Esophagus (tissue), 2 donors: ENCODE data around the gene TMEM120B. TPM values are rescaled to one million over a fixed set of nuclear protein-coding genes. Genes with fewer than 3 reads are reported as not detected.
"Not testable (repeated sequence)": the region's sequence is repeated elsewhere in the genome, so short reads cannot be mapped to it uniquely, and the experiment has no call there.

Source experiments
- H3K27ac ChIP-seq, 2 donors: one replicate each; pipeline ENCODE4 v1.5.1; 2013; ENCODE audit warnings: low read depth in 2 of 2, mild to moderate bottlenecking in 2 of 2, inconsistent platforms in 1 of 2, low read length in 1 of 2, moderate library complexity in 1 of 2
- H3K27me3 ChIP-seq, 2 donors: one replicate each; pipeline ENCODE4 v1.6.1; 2013; ENCODE audit warnings: low read length in 2 of 2, control low read depth in 1 of 2, mild to moderate bottlenecking in 1 of 2; ENCODE audit not compliant: insufficient read depth in 2 of 2, control insufficient read depth in 1 of 2
- H3K36me3 ChIP-seq, 2 donors: one replicate each; pipeline ENCODE4 v1.6.1; 2013; ENCODE audit warnings: low read length in 1 of 2; ENCODE audit not compliant: control insufficient read depth in 2 of 2, insufficient read depth in 2 of 2
- H3K4me1 ChIP-seq, 2 donors: one replicate each; pipeline ENCODE4 v1.6.1; 2013; ENCODE audit warnings: low read length in 1 of 2; ENCODE audit not compliant: control insufficient read depth in 2 of 2, insufficient read depth in 2 of 2
- H3K4me3 ChIP-seq, 2 donors: one replicate each; pipeline ENCODE4 v1.5.1; 2013; ENCODE audit warnings: low read length in 2 of 2, mild to moderate bottlenecking in 2 of 2, low read depth in 1 of 2, moderate library complexity in 1 of 2
- H3K9me3 ChIP-seq, 2 donors: one replicate each; pipeline ENCODE4 v1.6.1; 2013; ENCODE audit warnings: mild to moderate bottlenecking in 2 of 2, low read depth in 1 of 2, low read length in 1 of 2, moderate library complexity in 1 of 2; ENCODE audit not compliant: control insufficient read depth in 2 of 2, insufficient read depth in 1 of 2
- WGBS, 2 donors: extraction: QIAGEN DNeasy Blood & Tissue Kit; methylation state at CpG; one replicate each; pipeline ENCODE4 v1.1.7; 2013; 5-methylcytosine and 5-hydroxymethylcytosine counted together
- polyA plus RNA-seq, 2 donors: library from polyadenylated mRNA; stranded (reverse); fragments of 200-250 nt; gene quantifications; one replicate each; pipeline ENCODE4 v1.2.3, GENCODE V29; 2013
- donor health status: healthy with polysubstance abuse.
- donor health status: Bipolar disorder and iron deficiency.

Gene TMEM120B
- polyA plus RNA-seq, 2 donors = 1.9 to 5.1 TPM

- WGBS, 2 donors = 69 to 75% methylated on average over 7 of the region's 7 CpGs
Measured at GRCh38 chr12:121708313-121709063, 4.1 kb upstream of the TMEM120B start.

GRCh38 chr12:121709064-121709424 is 3.5 kb upstream of the TMEM120B start:
- not testable (repeated sequence) for H3K4me3 ChIP-seq, H3K9me3 ChIP-seq, H3K36me3 ChIP-seq, H3K27me3 ChIP-seq, H3K27ac ChIP-seq, H3K4me1 ChIP-seq
- WGBS, 2 donors = 83 to 85% methylated on average over 8 of the region's 8 CpGs

More at GRCh38 chr12:121708313-121709063, 4.1 kb upstream of the TMEM120B start:
- H3K27ac ChIP-seq = no peak overlapping the region
- H3K27me3 ChIP-seq = no peaks in the 10 kb centered on the region
- H3K4me3 ChIP-seq = no peak overlapping the region
- no peaks in the 10 kb centered on the region for H3K9me3 ChIP-seq
- no peaks in the 10 kb centered on the region for H3K36me3 ChIP-seq
- peaks cover 4 to 7% of the 10 kb centered on the region in 2 donors for H3K4me1 ChIP-seq

- Histone ChIP-seq H3K27ac (peak overlapping the region in 1 of 2 donors; percentile 21), H3K9me3 (no peaks in the 10 kb centered on the region), H3K27me3 (no peaks in the 10 kb centered on the region), H3K36me3 (no peaks in the 10 kb centered on the region), H3K4me3 (no peak overlapping the region), H3K4me1 (peaks cover 6 to 8% of the 10 kb centered on the region in 2 donors)
- whole genome bisulfite sequencing, 2 donors = 54 to 55% methylated on average over 5 of the region's 5 CpGs
Measured at GRCh38 chr12:121709478-121709961, 3.0 kb upstream of the TMEM120B start.

- WGBS, 2 donors = 54 to 56% methylated on average over 24 of the region's 24 CpGs
- Histone ChIP-seq H3K9me3 (no peaks in the 10 kb centered on the region), H3K4me3 (peak overlapping the region; percentile 69 to 80), H3K4me1 (peaks cover 6 to 8% of the 10 kb centered on the region in 2 donors), H3K36me3 (no peaks in the 10 kb centered on the region), H3K27ac (peak overlapping the region; percentile 77 to 78), H3K27me3 (no peaks in the 10 kb centered on the region)
Measured at GRCh38 chr12:121711361-121712189, 977 bp upstream of the TMEM120B start.

- H3K27ac ChIP-seq = peak overlapping the region; percentile 77 to 78
- H3K27me3 ChIP-seq = no peaks in the 10 kb centered on the region
- WGBS, 2 donors = 0% methylated on average over 16 of the region's 16 CpGs
- no peaks in the 10 kb centered on the region for H3K9me3 ChIP-seq
- no peaks in the 10 kb centered on the region for H3K36me3 ChIP-seq
- peak overlapping the region; percentile 69 to 80 for H3K4me3 ChIP-seq
- peaks cover 6 to 8% of the 10 kb centered on the region in 2 donors for H3K4me1 ChIP-seq
Measured at GRCh38 chr12:121712190-121712460, 427 bp upstream of the TMEM120B start.

- 10 to 15% methylated on average over 14 of the region's 14 CpGs for WGBS, 2 donors
- no peaks in the 10 kb centered on the region for H3K27me3 ChIP-seq
- peak overlapping the region; percentile 69 to 80 for H3K4me3 ChIP-seq
- H3K36me3 ChIP-seq = no peaks in the 10 kb centered on the region
- H3K9me3 ChIP-seq = no peaks in the 10 kb centered on the region
- H3K4me1 ChIP-seq = peaks cover 6 to 8% of the 10 kb centered on the region in 2 donors
- peak overlapping the region in 1 of 2 donors; percentile 20 for H3K27ac ChIP-seq
Measured at GRCh38 chr12:121713257-121713777, 765 bp downstream of the TMEM120B start.

GRCh38 chr12:121713793-121714192 is 1.2 kb downstream of the TMEM120B start:
- WGBS, 2 donors = 47% methylated on average over 6 of the region's 6 CpGs

GRCh38 chr12:121715055-121715454 is 2.5 kb downstream of the TMEM120B start:
- H3K36me3 ChIP-seq, H3K9me3 ChIP-seq, H3K27me3 ChIP-seq, H3K4me3 ChIP-seq, H3K4me1 ChIP-seq: not testable (repeated sequence)
- H3K27ac ChIP-seq = peak overlapping the region in 1 of 2 donors; percentile 34
- 92 to 93% methylated on average over 7 of the region's 7 CpGs for WGBS, 2 donors

More at GRCh38 chr12:121713793-121714192, 1.2 kb downstream of the TMEM120B start:
- H3K27me3 ChIP-seq = no peaks in the 10 kb centered on the region
- no peaks in the 10 kb centered on the region for H3K9me3 ChIP-seq
- no peaks in the 10 kb centered on the region for H3K36me3 ChIP-seq
- H3K27ac ChIP-seq = no peak overlapping the region
- no peak overlapping the region for H3K4me3 ChIP-seq
- peaks cover 6 to 8% of the 10 kb centered on the region in 2 donors for H3K4me1 ChIP-seq

- 75 to 80% methylated on average over 6 of the region's 6 CpGs for WGBS, 2 donors
- no peak overlapping the region for H3K4me3 ChIP-seq
- no peaks in the 10 kb centered on the region for H3K9me3 ChIP-seq
- H3K27ac ChIP-seq = no peak overlapping the region
- no peaks in the 10 kb centered on the region for H3K36me3 ChIP-seq
- peaks cover 6 to 8% of the 10 kb centered on the region in 2 donors for H3K4me1 ChIP-seq
- no peaks in the 10 kb centered on the region for H3K27me3 ChIP-seq
Measured at GRCh38 chr12:121715862-121716435, 3.4 kb downstream of the TMEM120B start.
